ENCODE results near the gene TANGO2.

- no peak for TF ChIP-seq CTCF (IDR thresholded peaks at IDR 0.05; ENCODE audit: borderline replicate concordance, extremely low read depth, low read length, poor library complexity, severe bottlenecking)
- TF ChIP-seq EZH2 (IDR thresholded peaks at IDR 0.05; ENCODE audit: borderline replicate concordance, low read depth, low read length, severe bottlenecking): no peak
Measured at GRCh38 chr22:20086763-20087162, 65.9 kb downstream of the TANGO2 start.
